Measurements from ENCODE around the gene PCIF1.

DNA sequence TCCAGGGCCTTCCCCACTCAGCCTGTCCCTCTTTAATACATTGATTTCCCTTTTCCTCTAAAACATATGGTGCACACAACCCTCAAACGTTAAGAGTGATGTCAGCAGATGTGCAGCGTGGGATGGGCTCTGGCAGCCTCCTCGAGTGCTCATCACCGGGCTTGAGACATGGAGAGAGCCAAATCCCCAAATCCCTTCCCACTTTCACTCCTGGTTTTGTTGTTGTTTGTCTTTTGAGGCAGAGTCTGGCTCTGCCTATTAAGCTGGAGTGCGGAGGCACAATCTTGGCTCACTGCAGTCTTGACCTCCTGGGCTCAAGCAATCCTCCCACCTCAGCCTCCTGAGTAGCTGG is 16.7 kb upstream of the PCIF1 start:
- TF ChIP-seq, protein P1, sequence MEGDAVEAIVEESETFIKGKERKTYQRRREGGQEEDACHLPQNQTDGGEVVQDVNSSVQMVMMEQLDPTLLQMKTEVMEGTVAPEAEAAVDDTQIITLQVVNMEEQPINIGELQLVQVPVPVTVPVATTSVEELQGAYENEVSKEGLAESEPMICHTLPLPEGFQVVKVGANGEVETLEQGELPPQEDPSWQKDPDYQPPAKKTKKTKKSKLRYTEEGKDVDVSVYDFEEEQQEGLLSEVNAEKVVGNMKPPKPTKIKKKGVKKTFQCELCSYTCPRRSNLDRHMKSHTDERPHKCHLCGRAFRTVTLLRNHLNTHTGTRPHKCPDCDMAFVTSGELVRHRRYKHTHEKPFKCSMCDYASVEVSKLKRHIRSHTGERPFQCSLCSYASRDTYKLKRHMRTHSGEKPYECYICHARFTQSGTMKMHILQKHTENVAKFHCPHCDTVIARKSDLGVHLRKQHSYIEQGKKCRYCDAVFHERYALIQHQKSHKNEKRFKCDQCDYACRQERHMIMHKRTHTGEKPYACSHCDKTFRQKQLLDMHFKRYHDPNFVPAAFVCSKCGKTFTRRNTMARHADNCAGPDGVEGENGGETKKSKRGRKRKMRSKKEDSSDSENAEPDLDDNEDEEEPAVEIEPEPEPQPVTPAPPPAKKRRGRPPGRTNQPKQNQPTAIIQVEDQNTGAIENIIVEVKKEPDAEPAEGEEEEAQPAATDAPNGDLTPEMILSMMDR (IDR thresholded peaks at IDR 0.05): no peak
- TF ChIP-seq POLR2A (IDR thresholded peaks at IDR 0.05) (no peak), EP300 (IDR thresholded peaks at IDR 0.05) (no peak)

Measured in tibial nerve (tissue), 4 donors.